ENCODE measurements around the gene TRIM41.
A peak's percentile ranks its signal among the peaks of the same experiment; 100 is the strongest.
"Not testable (repeated sequence)": the region's sequence is repeated elsewhere in the genome, so short reads cannot be mapped to it uniquely, and the experiment has no call there.

TRIM41 gene

GRCh38 chr5:181223058-181223728, at the start of gene TRIM41:
TSS of gene TRIM41 (plus strand) at chr5:181223281. CDS start at chr5:181224000, 719 bp downstream.
- H3K4me3 ChIP-seq (ENCODE audit: severe bottlenecking) = peak within 1 kb of the TSS; percentile 92
- H3K27me3 ChIP-seq (ENCODE audit: insufficient read depth, poor library complexity, severe bottlenecking) = no peaks in the 10 kb centered on the region
- no peaks in the 10 kb centered on the region for H3K4me1 ChIP-seq (ENCODE audit: insufficient read depth, poor library complexity, severe bottlenecking)
- peak; percentile 100 for DNase-seq (ENCODE audit: low spot score)
- peak within 1 kb of the TSS; percentile 84 for H3K27ac ChIP-seq (ENCODE audit: poor library complexity, severe bottlenecking)
- H3K36me3 ChIP-seq (ENCODE audit: low read depth) = peaks cover 26% of the 10 kb centered on the region
- H3K9me3 ChIP-seq (ENCODE audit: severe bottlenecking) = no peaks in the 10 kb centered on the region
- peak; percentile 73 for ATAC-seq (ENCODE audit: low read depth)
- TF ChIP-seq CTCF (IDR thresholded peaks at IDR 0.05; ENCODE audit: poor library complexity, severe bottlenecking) = peak; percentile 30

GRCh38 chr5:181173420-181174342, 49.4 kb upstream of the TRIM41 start:
- peak overlapping the region; percentile 50 for H3K27ac ChIP-seq (ENCODE audit: poor library complexity, severe bottlenecking)
- peak; percentile 81 for TF ChIP-seq CTCF (IDR thresholded peaks at IDR 0.05; ENCODE audit: poor library complexity, severe bottlenecking)
- H3K4me3 ChIP-seq (ENCODE audit: severe bottlenecking) = peak overlapping the region; percentile 44
- no peaks in the 10 kb centered on the region for H3K9me3 ChIP-seq (ENCODE audit: severe bottlenecking)
- DNase-seq (ENCODE audit: low spot score) (peak; percentile 94), ATAC-seq (ENCODE audit: low read depth) (peak; percentile 78)
- H3K4me1 ChIP-seq (ENCODE audit: insufficient read depth, poor library complexity, severe bottlenecking) = peaks cover 10% of the 10 kb centered on the region
- H3K36me3 ChIP-seq (ENCODE audit: low read depth) = no peaks in the 10 kb centered on the region
- no peaks in the 10 kb centered on the region for H3K27me3 ChIP-seq (ENCODE audit: insufficient read depth, poor library complexity, severe bottlenecking)

GRCh38 chr5:181176254-181176952, 46.7 kb upstream of the TRIM41 start:
- Histone ChIP-seq H3K4me3 (ENCODE audit: severe bottlenecking) (no peak overlapping the region), H3K27me3 (ENCODE audit: insufficient read depth, poor library complexity, severe bottlenecking) (no peaks in the 10 kb centered on the region), H3K27ac (ENCODE audit: poor library complexity, severe bottlenecking) (no peak overlapping the region), H3K9me3 (ENCODE audit: severe bottlenecking) (no peaks in the 10 kb centered on the region), H3K36me3 (ENCODE audit: low read depth) (no peaks in the 10 kb centered on the region), H3K4me1 (ENCODE audit: insufficient read depth, poor library complexity, severe bottlenecking) (peaks cover 4% of the 10 kb centered on the region)
- ATAC-seq (ENCODE audit: low read depth) (no peak), DNase-seq (ENCODE audit: low spot score) (no peak)
- no peak for TF ChIP-seq CTCF (IDR thresholded peaks at IDR 0.05; ENCODE audit: poor library complexity, severe bottlenecking)

- not testable (repeated sequence) for H3K36me3 ChIP-seq (ENCODE audit: low read depth); H3K4me1 ChIP-seq (ENCODE audit: insufficient read depth, poor library complexity, severe bottlenecking); ATAC-seq (ENCODE audit: low read depth); H3K27ac ChIP-seq (ENCODE audit: poor library complexity, severe bottlenecking); H3K4me3 ChIP-seq (ENCODE audit: severe bottlenecking); H3K9me3 ChIP-seq (ENCODE audit: severe bottlenecking); H3K27me3 ChIP-seq (ENCODE audit: insufficient read depth, poor library complexity, severe bottlenecking); DNase-seq (ENCODE audit: low spot score)
Measured at GRCh38 chr5:181177559-181177958, 45.5 kb upstream of the TRIM41 start.

Measured in RWPE2 (cell line).